ENCODE data around the gene C20orf141.

C20orf141 gene

DNA sequence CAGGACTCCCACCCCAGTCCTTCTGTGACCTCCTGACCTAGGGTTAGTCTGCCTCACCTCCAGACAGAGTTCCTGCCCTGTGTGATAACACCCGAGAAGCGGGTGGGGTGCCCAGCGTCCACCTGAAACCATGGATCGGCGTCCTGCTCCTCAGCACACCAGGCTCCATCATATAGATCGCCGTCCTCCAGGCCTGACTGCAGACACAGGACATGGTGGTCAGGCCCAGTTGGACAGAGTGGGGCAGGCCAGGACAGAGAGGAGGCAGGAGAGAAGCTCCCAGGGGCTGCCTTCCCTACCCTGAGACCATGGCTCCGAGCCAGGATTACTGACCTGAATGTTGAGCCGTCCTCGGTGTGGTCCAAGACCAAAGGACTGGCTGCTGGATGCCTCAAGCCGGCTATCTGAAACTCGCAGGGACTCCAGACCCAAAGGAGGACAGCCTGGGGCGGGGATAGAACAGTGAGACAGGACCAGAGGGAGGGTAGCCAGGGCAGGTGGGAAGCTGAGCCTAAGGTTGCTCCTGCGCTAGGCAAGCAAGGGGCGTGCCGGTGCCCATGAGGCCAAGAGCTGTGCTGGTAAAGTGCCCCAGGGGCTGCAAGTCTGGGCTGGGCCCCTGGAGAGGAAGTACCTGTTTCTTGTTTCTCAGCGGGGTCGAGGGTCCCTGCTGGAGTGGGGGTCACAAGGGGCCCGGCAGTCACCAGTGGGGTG, 16.5 kb upstream of the C20orf141 start:
- peaks cover 53% of the 10 kb centered on the region; the same call in 1 of the 2 replicates for H3K36me3 ChIP-seq (ENCODE audit: insufficient read depth, low read length)
- H3K9me3 ChIP-seq (ENCODE audit: insufficient read depth, low read depth, low read length): no peaks in the 10 kb centered on the region
- H4K20me1 ChIP-seq (ENCODE audit: insufficient read depth, low read length, poor library complexity, severe bottlenecking): peaks cover 37% of the 10 kb centered on the region

DNA sequence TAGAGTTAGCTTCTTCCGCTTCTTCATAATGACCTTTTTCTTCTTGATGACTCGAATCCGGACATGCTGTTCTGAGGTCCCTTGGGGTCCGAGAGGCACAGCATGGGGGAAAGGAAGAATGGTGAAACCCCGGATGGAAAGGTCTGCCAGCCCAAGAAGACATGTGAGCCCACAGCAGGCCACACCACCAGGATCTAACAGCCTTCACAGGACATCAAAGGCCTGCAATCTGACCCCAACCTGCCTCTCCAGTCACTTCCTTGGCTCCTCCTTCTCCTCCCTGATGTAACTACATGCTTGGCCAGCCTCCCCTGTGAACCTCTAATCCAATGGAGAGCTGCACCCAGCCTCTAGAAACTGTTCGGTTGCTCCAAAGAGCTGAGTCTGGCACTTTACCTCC, 16.0 kb upstream of the C20orf141 start:
- H3K79me2 ChIP-seq (ENCODE audit: insufficient read depth, low read length): peaks cover 50% of the 10 kb centered on the region
- peaks cover 9% of the 10 kb centered on the region; the same call in 1 of the 2 replicates for H3F3A ChIP-seq (ENCODE audit: low read depth)
- peaks cover 37% of the 10 kb centered on the region for H3K4me1 ChIP-seq (ENCODE audit: insufficient read depth, low read length, poor library complexity, severe bottlenecking)
- no peaks in the 10 kb centered on the region for H3K9me3 ChIP-seq (ENCODE audit: insufficient read depth, low read depth, low read length)
- peaks cover 8% of the 10 kb centered on the region for H3K27me3 ChIP-seq (ENCODE audit: insufficient read depth, low read length, poor library complexity, severe bottlenecking)
- peaks cover 47% of the 10 kb centered on the region; the same call in 1 of the 2 replicates for H3K36me3 ChIP-seq (ENCODE audit: insufficient read depth, low read length)
- peak overlapping the region; percentile 85 for H3K4me2 ChIP-seq (ENCODE audit: low read depth, low read length, poor library complexity, severe bottlenecking)
- no peak overlapping the region for H2AFZ ChIP-seq (ENCODE audit: low read length)
- peak overlapping the region; percentile 98 for H3K9ac ChIP-seq (ENCODE audit: low read depth, low read length, poor library complexity, severe bottlenecking)
- no peaks in the 10 kb centered on the region for H3K9me2 ChIP-seq (replicated peaks; ENCODE audit: low read depth, low read length)
- TF ChIP-seq, protein P1, sequence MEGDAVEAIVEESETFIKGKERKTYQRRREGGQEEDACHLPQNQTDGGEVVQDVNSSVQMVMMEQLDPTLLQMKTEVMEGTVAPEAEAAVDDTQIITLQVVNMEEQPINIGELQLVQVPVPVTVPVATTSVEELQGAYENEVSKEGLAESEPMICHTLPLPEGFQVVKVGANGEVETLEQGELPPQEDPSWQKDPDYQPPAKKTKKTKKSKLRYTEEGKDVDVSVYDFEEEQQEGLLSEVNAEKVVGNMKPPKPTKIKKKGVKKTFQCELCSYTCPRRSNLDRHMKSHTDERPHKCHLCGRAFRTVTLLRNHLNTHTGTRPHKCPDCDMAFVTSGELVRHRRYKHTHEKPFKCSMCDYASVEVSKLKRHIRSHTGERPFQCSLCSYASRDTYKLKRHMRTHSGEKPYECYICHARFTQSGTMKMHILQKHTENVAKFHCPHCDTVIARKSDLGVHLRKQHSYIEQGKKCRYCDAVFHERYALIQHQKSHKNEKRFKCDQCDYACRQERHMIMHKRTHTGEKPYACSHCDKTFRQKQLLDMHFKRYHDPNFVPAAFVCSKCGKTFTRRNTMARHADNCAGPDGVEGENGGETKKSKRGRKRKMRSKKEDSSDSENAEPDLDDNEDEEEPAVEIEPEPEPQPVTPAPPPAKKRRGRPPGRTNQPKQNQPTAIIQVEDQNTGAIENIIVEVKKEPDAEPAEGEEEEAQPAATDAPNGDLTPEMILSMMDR (conservative IDR thresholded peaks at IDR 0.05; ENCODE audit: low read length): no peak
- no peak for TF ChIP-seq EZH2phosphoT487 (IDR thresholded peaks at IDR 0.05; ENCODE audit: borderline replicate concordance)
- peaks cover 37% of the 10 kb centered on the region for H4K20me1 ChIP-seq (ENCODE audit: insufficient read depth, low read length, poor library complexity, severe bottlenecking)
- H3K4me3 ChIP-seq (ENCODE audit: low read length, poor library complexity, severe bottlenecking): peak overlapping the region; percentile 77

More for the DNA sequence above, 16.5 kb upstream of the C20orf141 start:
- TF ChIP-seq, protein P1 (conservative IDR thresholded peaks at IDR 0.05; ENCODE audit: low read length): no peak
- TF ChIP-seq EZH2phosphoT487 (IDR thresholded peaks at IDR 0.05; ENCODE audit: borderline replicate concordance): no peak
- H3K4me2 ChIP-seq (ENCODE audit: low read depth, low read length, poor library complexity, severe bottlenecking): peak overlapping the region; percentile 85
- H3K9ac ChIP-seq (ENCODE audit: low read depth, low read length, poor library complexity, severe bottlenecking): peak overlapping the region; percentile 98
- H3K4me3 ChIP-seq (ENCODE audit: low read length, poor library complexity, severe bottlenecking): peak overlapping the region; percentile 77
- no peaks in the 10 kb centered on the region for H3K9me2 ChIP-seq (replicated peaks; ENCODE audit: low read depth, low read length)
- peaks cover 8% of the 10 kb centered on the region for H3K27me3 ChIP-seq (ENCODE audit: insufficient read depth, low read length, poor library complexity, severe bottlenecking)
- peaks cover 9% of the 10 kb centered on the region; the same call in 1 of the 2 replicates for H3F3A ChIP-seq (ENCODE audit: low read depth)
- H3K4me1 ChIP-seq (ENCODE audit: insufficient read depth, low read length, poor library complexity, severe bottlenecking): peaks cover 37% of the 10 kb centered on the region
- H2AFZ ChIP-seq (ENCODE audit: low read length): no peak overlapping the region
- H3K79me2 ChIP-seq (ENCODE audit: insufficient read depth, low read length): peaks cover 50% of the 10 kb centered on the region

DNA sequence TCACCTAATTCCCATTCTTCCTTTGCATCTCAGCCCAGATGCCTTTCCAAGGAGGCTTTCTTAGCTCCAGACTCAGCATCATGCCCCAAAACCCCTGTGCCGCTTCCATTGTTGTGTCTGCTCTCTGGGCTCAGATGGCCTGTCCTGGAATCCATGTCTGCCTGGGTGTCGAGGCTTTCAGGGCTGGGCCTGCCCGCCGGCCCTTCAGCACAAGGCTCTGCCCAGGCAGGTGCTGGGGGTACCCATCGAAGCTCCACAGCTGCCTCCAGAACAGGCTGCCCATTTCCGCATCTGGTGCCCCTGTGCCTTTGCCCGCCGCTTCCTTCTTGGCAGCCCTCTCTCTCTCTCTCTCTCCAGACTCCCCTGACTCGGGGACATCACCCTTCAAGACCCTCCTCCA, 15.5 kb upstream of the C20orf141 start:
- Histone ChIP-seq H3K9me2 (replicated peaks; ENCODE audit: low read depth, low read length) (no peaks in the 10 kb centered on the region), H3K79me2 (ENCODE audit: insufficient read depth, low read length) (peaks cover 49% of the 10 kb centered on the region), H3K4me1 (ENCODE audit: insufficient read depth, low read length, poor library complexity, severe bottlenecking) (peaks cover 37% of the 10 kb centered on the region), H2AFZ (ENCODE audit: low read length) (no peak overlapping the region), H3K4me3 (ENCODE audit: low read length, poor library complexity, severe bottlenecking) (peak overlapping the region; percentile 77), H4K20me1 (ENCODE audit: insufficient read depth, low read length, poor library complexity, severe bottlenecking) (peaks cover 37% of the 10 kb centered on the region), H3K36me3 (ENCODE audit: insufficient read depth, low read length) (peaks cover 44% of the 10 kb centered on the region; the same call in 1 of the 2 replicates), H3K4me2 (ENCODE audit: low read depth, low read length, poor library complexity, severe bottlenecking) (peak overlapping the region; percentile 85), H3K9ac (ENCODE audit: low read depth, low read length, poor library complexity, severe bottlenecking) (peak overlapping the region; percentile 98), H3K9me3 (ENCODE audit: insufficient read depth, low read depth, low read length) (no peaks in the 10 kb centered on the region), H3K27me3 (ENCODE audit: insufficient read depth, low read length, poor library complexity, severe bottlenecking) (peaks cover 8% of the 10 kb centered on the region), H3F3A (ENCODE audit: low read depth) (peaks cover 9% of the 10 kb centered on the region; the same call in 1 of the 2 replicates)
- TF ChIP-seq EZH2phosphoT487 (IDR thresholded peaks at IDR 0.05; ENCODE audit: borderline replicate concordance): no peak
- TF ChIP-seq, protein P1 (conservative IDR thresholded peaks at IDR 0.05; ENCODE audit: low read length): no peak
